ENCODE measurements around the gene KLHL26.
A peak's percentile ranks its signal among the peaks of the same experiment; 100 is the strongest.

KLHL26 gene

GRCh38 chr19:18649371-18650020 is 12.7 kb downstream of the KLHL26 start:
- H3K4me3 ChIP-seq (replicated peaks in 1 of 2; ENCODE audit: low read depth in 2 of 2, low read length in 2 of 2) = no peak overlapping the region
- peak in 1 of 2 donors; percentile 59 for DNase-seq (ENCODE audit: low read depth in 2 of 2)
- TF ChIP-seq, protein P1, sequence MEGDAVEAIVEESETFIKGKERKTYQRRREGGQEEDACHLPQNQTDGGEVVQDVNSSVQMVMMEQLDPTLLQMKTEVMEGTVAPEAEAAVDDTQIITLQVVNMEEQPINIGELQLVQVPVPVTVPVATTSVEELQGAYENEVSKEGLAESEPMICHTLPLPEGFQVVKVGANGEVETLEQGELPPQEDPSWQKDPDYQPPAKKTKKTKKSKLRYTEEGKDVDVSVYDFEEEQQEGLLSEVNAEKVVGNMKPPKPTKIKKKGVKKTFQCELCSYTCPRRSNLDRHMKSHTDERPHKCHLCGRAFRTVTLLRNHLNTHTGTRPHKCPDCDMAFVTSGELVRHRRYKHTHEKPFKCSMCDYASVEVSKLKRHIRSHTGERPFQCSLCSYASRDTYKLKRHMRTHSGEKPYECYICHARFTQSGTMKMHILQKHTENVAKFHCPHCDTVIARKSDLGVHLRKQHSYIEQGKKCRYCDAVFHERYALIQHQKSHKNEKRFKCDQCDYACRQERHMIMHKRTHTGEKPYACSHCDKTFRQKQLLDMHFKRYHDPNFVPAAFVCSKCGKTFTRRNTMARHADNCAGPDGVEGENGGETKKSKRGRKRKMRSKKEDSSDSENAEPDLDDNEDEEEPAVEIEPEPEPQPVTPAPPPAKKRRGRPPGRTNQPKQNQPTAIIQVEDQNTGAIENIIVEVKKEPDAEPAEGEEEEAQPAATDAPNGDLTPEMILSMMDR (IDR thresholded peaks at IDR 0.05; ENCODE audit: low read depth, low read length) = no peak

GRCh38 chr19:18650021-18650390 is 13.2 kb downstream of the KLHL26 start:
- TF ChIP-seq, protein P1 (IDR thresholded peaks at IDR 0.05; ENCODE audit: low read depth, low read length) = no peak
- peak; percentile 51 to 82 for DNase-seq (ENCODE audit: low read depth in 2 of 2)
- no peak overlapping the region for H3K4me3 ChIP-seq (replicated peaks in 1 of 2; ENCODE audit: low read depth in 2 of 2, low read length in 2 of 2)

DNA sequence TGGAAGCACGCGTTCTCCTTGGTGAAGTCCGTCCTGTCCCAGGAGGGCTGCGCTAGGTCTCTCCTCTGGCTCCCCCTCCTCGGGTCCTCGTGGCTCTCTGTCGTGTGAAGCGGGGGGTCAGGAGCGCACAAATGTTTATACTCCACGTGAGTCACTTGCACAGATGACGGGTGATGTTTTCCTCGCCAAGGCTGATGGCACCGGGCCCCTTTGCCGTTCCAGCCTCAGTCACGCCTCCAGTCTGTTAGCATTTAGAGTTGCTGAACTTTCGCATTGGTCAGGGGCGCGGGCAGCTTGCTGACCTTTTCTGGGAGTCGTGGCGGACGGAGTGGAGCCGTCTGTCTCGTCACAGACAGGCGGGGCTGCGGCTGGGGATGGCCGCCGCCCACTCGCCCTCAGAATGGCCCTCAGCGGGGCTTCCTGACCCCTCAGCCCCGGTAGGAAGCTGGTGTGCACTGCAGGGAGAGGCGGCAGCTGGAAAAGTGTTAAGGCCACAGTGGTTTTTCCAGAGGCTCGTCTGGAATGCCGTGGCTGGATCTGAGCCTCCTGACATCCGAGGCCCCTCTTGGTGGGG is 13.7 kb downstream of the KLHL26 start:
- DNase-seq (ENCODE audit: low read depth in 2 of 2) = peak; percentile 70 to 85
- no peak overlapping the region for H3K4me3 ChIP-seq (replicated peaks in 1 of 2; ENCODE audit: low read depth in 2 of 2, low read length in 2 of 2)

GRCh38 chr19:18651300-18651699 is 14.5 kb downstream of the KLHL26 start:
- TF ChIP-seq, protein P1 (IDR thresholded peaks at IDR 0.05; ENCODE audit: low read depth, low read length) = no peak
- no peak overlapping the region for H3K4me3 ChIP-seq (replicated peaks in 1 of 2; ENCODE audit: low read depth in 2 of 2, low read length in 2 of 2)
- DNase-seq (ENCODE audit: low read depth in 2 of 2) = no peak

More for the DNA sequence above, 13.7 kb downstream of the KLHL26 start:
- TF ChIP-seq, protein P1 (IDR thresholded peaks at IDR 0.05; ENCODE audit: low read depth, low read length) = no peak

- TF ChIP-seq, protein P1 (IDR thresholded peaks at IDR 0.05; ENCODE audit: low read depth, low read length) = no peak
- no peak overlapping the region for H3K4me3 ChIP-seq (replicated peaks in 1 of 2; ENCODE audit: low read depth in 2 of 2, low read length in 2 of 2)
- no peak for DNase-seq (ENCODE audit: low read depth in 2 of 2)
These were observed 14.9 kb downstream of the KLHL26 start for GRCh38 chr19:18651733-18652132.

DNA sequence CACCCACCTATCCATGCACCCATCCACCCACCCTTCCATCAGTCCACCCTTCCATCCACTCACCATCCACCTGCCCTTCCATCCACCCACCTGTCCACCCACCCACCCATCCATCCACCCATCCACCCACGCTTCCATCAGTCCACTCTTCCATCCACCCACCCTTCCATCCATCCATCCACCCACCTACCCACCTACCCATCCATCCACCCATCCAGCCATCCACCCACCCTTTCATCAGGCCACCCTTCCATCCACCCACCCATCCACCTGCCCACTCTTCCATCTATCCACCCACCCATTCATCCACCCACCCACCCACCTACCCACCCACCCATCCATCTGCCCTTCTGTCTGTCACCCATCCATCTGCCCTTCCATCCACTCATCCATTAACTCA is 17.0 kb downstream of the KLHL26 start:
- TF ChIP-seq, protein P1 (IDR thresholded peaks at IDR 0.05; ENCODE audit: low read depth, low read length) = no peak
- H3K4me3 ChIP-seq (replicated peaks in 1 of 2; ENCODE audit: low read depth in 2 of 2, low read length in 2 of 2) = no peak overlapping the region
- no peak for DNase-seq (ENCODE audit: low read depth in 2 of 2)

Data from cardiac fibroblast (primary cell).